22Rv1 (cell line): Measurements from ENCODE around the gene EFNA2.

Source experiments
- ZFX ChIP-seq: fragments of 450-650 bp; IDR thresholded peaks from 2 replicates; pipeline ENCODE4 v1.6.1; 2017; ENCODE audit warnings: antibody characterized with exemption, borderline replicate concordance
- TF ChIP-seq, protein P1 (sequence below): fragments of 450-650 bp; IDR thresholded peaks from 2 replicates; pipeline ENCODE4 v1.5.1; 2017; ENCODE audit warnings: mild to moderate bottlenecking

- TF ChIP-seq, protein P1, sequence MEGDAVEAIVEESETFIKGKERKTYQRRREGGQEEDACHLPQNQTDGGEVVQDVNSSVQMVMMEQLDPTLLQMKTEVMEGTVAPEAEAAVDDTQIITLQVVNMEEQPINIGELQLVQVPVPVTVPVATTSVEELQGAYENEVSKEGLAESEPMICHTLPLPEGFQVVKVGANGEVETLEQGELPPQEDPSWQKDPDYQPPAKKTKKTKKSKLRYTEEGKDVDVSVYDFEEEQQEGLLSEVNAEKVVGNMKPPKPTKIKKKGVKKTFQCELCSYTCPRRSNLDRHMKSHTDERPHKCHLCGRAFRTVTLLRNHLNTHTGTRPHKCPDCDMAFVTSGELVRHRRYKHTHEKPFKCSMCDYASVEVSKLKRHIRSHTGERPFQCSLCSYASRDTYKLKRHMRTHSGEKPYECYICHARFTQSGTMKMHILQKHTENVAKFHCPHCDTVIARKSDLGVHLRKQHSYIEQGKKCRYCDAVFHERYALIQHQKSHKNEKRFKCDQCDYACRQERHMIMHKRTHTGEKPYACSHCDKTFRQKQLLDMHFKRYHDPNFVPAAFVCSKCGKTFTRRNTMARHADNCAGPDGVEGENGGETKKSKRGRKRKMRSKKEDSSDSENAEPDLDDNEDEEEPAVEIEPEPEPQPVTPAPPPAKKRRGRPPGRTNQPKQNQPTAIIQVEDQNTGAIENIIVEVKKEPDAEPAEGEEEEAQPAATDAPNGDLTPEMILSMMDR: no peak
- TF ChIP-seq ZFX: no peak
Measured at GRCh38 chr19:1269065-1269477, 16.6 kb upstream of the EFNA2 start, which contains the start of gene CIRBP.
